Stimulated activated CD8-positive, alpha-beta memory T cell treated with anti-CD3 and anti-CD28 coated beads, Interleukin-4, amount 100 ng/mL, for 48 hours (primary cell): ENCODE data around the gene CLSTN3.

ENCODE experiments used
- DNase-seq: peaks from one replicate; pipeline ENCODE4 v3.0.0-alpha.2; 2020

CLSTN3 gene

DNA sequence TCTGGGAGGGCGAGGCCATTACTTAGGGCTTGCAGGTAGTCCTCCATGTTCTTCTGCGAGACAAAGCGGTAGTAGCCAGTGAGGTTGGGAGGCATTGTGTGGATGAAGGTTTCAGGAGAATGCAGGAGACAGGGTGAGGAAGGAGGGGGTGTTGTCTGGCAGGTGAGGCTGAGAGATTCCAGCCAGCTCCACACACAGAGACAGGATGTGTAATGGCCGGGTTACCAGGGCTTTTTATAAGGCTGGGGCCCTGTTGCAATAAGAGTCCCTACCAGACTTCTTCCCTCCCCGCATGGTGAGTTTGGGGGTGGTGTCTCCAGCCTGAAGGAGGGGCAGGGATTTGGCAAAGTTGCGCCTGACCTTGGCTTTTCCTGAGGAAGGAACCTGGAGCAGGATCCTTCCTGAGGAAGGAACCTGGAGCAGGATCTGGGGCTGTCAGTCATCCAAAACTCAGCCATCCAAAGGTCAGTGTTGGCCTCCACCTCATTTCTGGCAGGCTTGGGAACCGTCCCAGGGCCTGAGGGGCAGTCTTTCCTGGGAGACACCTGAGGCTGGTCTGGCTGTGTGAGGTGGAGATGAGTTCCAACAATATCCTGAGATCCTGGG is 1.4 kb upstream of the CLSTN3 start, which contains the start of gene RBP5:
Gene RBP5, minus strand, starts transcription at position 209 of the 606 bp plus-strand sequence. Its CDS starts 114 bp downstream, at position 95.
- no peak for DNase-seq

- DNase-seq, result no peak
Observed at GRCh38 chr12:7129287-7129871, 792 bp upstream of the CLSTN3 start.

GRCh38 chr12:7130701-7131501 is 730 bp downstream of the CLSTN3 start:
- peak; percentile 74 for DNase-seq

- DNase-seq, result peak; percentile 51
Observed at GRCh38 chr12:7131502-7131866, 1.3 kb downstream of the CLSTN3 start.

- no peak for DNase-seq
Observed at GRCh38 chr12:7134396-7135166, 4.4 kb downstream of the CLSTN3 start.

DNA sequence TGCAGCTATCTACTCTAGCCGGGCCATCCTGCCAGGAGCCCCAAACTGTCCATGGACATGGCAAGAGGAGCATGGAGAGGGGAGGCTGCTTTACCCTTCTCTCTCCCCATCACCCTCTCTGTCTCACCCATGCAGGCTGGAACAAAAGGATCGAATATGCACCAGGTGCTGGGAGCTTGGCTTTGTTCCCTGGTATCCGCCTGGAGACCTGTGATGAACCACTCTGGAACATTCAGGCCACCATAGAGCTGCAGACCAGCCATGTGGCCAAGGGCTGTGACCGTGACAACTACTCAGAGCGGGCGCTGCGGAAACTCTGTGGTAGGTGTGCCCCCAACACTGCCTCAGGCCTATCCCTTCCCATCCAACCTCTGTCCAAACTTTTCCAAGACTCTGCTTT is 5.9 kb downstream of the CLSTN3 start:
- DNase-seq, result no peak

DNA sequence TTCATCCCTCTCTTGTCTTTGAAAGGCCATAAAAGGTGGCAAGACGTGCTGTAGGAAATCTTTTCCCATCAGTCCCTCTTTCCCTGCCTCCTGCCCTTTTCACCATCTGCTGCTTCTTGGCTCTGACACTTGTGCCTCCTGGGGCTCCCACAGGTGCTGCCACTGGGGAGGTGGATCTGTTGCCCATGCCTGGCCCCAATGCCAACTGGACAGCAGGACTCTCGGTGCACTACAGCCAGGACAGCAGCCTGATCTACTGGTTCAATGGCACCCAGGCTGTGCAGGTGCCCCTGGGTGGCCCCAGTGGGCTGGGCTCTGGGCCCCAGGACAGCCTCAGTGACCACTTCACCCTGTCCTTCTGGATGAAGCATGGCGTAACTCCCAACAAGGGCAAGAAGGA is 6.5 kb downstream of the CLSTN3 start:
- DNase-seq, result no peak

DNA sequence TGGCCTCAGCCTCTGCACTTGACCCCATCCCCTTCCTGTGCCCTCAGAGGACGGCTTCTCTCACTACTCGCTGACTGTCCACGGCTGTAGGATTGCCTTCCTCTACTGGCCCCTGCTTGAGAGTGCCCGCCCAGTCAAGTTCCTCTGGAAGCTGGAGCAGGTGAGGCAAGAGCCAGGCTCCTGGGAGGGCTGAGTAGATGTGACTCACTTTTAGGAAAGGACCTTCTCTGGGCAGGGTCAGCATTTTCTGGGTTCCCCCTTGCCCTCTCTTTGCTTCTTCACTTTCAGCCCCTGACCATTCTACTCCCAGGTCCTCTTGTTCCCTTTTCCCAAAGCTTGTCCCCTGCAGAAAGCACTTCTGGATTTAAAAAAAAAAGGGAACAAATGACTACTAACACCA is 7.7 kb downstream of the CLSTN3 start:
- DNase-seq, result no peak

DNA sequence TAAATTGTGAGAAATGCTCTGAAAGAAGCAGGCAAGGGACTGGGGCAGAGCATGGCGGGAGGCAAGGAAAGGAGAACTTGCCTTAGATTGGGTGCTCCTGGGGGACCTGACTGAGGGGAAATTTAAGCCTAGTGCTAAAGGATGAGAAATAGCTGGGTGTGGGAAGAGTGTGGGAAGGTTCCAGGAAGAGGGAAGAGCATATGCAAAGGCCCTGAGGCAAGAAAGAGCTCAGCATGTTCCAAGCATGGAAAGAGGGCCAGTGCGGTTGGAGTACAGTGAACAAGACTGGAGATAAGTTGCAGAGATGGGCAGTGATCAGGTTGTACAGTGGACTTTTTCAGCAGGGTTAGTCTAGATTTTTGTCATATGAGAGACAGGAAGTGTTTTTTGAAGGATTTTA is 9.0 kb downstream of the CLSTN3 start:
- no peak for DNase-seq

DNA sequence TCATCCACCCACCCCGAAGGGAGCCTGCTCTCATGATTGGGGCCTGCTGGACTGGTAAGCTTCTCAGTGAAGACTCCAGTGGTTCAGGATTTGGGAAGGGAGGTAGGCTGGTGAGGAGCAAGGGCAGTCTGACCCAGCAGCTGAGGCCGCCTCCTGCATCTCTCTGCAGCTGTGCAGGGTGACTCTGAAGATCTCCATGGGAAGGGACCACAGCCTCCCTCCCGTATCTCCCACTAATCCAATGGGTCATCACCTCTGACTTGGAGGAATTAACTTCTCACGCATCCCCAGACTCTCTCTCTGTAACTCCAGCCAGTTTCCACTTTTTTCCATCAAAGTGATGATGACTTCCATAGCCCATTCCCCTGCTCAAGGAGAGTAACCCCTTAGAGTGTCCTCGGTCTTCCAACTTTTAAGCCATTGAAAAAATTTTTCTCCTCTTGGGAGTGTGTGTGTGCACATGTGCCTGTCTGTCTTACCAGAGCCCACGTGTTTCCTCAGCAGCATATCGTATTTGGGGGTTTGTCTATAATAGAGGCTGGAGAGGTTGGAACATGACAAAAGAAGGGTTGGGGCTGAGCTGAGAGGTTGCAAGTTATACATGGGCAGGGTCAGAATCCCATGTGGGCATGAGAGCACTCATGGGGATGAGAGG is 11.3 kb downstream of the CLSTN3 start:
- DNase-seq, result no peak

DNA sequence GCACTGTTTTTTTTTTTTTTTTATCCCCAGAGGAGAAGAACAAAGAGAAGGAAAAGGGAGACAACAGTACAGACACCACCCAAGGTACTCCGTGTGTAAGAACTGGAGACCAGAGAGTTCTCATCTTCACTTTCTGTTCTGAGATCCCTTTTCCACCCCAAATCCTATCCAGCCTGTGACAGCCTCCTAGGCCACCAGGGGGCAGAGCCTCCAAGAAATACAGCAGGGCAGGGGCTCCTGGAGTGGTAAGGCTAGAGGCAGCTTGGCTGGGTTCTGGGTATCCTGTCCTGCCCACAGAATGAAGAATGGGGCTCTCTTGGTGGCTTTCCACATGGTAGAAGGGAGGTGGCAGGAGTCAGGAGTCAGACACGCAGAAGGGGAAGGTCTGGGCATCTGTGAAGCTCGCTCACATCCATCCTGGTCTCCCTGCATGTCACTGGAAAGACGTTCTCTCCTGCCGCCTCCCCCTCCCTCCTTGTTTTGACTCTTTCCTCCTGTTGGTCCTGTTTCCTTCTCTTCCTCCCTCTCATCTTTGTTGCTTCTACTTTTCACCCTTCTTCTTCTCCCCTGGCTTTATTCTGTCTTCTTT is 12.0 kb downstream of the CLSTN3 start:
- peak; percentile 69 for DNase-seq

GRCh38 chr12:7142809-7143465 is 12.8 kb downstream of the CLSTN3 start:
- no peak for DNase-seq

DNA sequence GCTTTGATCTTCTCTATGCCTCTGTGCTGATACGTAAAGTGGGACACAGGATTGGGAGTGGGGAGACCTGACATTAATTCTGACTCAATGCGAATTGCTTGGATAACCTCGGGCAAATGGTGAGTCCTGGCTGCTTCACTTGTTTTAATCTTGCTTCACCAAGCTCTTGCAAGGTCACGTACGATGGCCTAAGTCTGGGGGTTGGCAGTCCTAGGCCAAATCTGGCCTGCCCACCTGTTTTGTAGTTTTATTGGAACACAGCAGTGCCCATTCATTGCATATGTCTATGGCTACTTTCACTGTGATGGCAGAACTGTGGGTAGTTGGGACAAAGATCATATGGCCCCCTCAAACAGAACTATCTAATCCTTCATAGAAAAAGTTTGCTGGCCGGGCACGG is 13.4 kb downstream of the CLSTN3 start:
- DNase-seq, result no peak

DNA sequence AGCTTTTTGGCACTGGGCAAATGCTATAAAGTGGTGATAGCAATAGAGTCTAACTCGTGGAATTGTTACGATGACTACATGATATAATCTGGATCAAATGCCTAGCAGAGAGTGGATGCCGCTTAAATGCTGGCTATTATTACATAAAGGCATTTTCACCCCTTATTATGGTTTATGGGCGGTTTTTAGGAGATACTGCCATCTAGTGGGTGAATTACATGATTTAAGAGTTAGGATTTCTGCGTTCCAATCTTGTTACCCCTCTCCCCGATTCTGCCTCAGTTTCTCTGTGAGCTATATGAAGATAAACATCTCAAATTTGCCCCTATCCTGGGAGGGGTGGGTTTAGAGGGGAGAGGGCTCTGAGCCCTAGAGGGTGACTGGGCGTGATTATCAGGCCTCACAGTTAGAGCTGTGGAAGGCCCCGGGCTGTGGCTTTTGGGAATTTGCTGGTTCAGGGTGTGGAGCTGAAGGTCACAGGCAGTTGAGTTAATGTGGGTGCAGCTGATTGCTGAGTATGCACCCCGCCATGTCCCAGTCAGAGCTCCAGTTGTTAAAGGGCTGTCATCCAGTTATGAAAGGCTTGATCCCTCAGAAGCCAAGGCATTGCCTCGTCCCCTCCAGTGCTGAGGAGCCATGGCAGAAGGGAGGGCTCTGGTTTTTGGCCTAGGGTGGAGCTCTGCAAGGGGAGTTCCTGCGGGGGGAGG is 14.4 kb downstream of the CLSTN3 start:
- no peak for DNase-seq

DNA sequence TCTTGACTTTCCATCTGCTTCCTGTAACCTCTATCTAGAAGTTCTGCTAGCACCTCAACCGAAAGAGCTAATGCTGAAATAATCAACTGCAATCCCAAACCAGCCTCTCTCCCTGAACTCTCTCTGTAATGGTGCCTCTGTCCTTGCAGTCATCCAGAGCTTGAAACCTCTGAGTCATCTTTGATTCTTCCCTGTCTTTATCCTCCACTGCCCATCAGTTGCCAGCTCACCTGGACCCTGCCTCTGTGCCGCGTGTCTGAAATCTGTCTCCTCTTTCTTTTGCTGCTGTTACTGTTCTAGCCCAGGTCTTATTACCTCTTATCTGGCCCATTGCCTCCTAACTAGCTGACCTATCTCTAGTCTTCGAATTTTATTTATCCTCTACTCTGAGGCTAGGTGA is 15.5 kb downstream of the CLSTN3 start:
- no peak for DNase-seq

DNA sequence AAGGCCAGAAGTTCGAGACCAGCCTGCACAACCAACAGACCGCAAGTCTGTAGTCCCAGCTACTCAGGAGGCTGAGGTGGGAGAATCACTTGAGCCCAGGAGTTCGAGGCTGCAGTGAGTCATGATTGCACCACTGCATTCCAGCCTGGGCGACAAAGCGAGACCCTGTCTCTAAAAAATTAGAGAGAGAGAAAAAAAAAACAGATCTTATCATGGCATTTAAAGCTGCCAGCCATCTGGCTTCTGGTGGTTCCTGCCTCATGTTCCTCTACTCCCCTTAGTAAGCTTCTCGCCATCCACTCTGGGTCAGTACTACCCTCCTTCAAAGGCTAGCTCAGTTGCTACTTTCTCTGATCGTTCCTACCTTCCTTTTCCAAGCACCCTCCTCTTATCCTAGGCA is 16.1 kb downstream of the CLSTN3 start:
- no peak for DNase-seq

- no peak for DNase-seq
Observed at GRCh38 chr12:7146906-7147305, 16.7 kb downstream of the CLSTN3 start.

DNA sequence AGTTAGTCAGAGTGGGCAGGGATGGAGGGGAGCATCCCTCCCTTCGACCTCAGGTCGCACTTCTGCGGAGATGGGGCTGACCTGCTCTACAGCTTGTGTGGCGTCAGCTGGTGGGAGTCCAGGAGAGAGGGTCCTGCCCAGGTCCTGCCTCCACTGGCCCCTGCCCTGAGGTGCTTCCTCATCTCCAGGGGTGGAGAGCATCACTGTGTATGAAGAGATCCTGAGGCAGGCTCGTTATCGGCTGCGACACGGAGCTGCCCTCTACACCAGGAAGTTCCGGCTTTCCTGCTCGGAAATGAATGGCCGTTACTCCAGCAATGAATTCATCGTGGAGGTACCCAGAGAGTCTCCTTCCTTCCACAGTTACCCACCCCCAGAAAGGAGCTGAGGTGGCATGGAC is 20.2 kb downstream of the CLSTN3 start:
- no peak for DNase-seq

DNA sequence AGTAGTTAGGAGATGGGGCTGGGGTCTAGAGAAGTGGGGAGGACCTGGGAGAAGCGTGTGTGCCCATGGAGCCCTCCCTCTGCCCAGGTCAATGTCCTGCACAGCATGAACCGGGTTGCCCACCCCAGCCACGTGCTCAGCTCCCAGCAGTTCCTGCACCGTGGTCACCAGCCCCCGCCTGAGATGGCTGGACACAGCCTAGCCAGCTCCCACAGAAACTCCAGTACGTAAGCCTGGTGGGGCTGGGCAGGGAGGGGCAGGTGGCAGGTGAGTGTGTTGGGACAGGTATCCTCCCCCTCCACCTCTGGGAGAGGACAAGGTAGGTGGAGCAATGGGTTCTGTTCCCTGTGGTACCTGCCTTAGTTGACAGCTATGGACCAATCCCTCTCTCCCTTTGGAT is 20.7 kb downstream of the CLSTN3 start:
- DNase-seq, result no peak

DNA sequence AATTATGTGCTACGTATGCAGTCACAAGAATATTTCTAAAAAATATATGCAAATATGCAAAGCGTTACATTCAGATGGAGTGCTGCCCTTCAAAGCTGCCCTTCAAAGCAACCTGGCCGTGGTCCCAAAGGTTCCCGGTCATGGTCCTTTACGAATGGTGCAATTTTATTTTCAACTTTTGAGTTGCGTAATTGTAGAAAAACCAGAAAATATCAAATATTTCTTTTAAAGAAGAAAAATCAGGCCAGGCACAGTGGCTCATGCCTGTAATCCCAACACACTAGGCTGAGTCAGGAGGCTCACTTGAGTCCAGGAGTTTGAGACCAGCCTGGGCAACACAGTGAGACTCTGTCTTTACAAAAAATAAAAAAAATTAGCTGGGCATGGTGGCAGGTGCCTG is 21.4 kb downstream of the CLSTN3 start:
- DNase-seq, result no peak

GRCh38 chr12:7152818-7153217 is 22.6 kb downstream of the CLSTN3 start:
- no peak for DNase-seq
